Adipocyte (in vitro differentiated cells): ENCODE measurements around the gene CTSE.

Source experiments
- DNase-seq: peaks from one replicate; pipeline ENCODE4 v3.0.0-alpha.2; 2015; ENCODE audit warnings: low read depth
- H3K27me3 ChIP-seq: replicated peaks from 2 replicates; pipeline ENCODE4 v1.7.0; 2013; ENCODE audit warnings: mild to moderate bottlenecking, low read length, moderate library complexity; ENCODE audit not compliant: control insufficient read depth, insufficient read depth
- H3K36me3 ChIP-seq: 2 replicates; pipeline ENCODE4 v1.7.0; 2013; ENCODE audit warnings: low read length, mild to moderate bottlenecking, moderate library complexity; ENCODE audit not compliant: control insufficient read depth, insufficient read depth, severe bottlenecking
- H3K4me1 ChIP-seq: 2 replicates; pipeline ENCODE4 v1.7.0; 2013; ENCODE audit warnings: mild to moderate bottlenecking, low read length, moderate library complexity; ENCODE audit not compliant: control insufficient read depth, insufficient read depth
- H3K4me3 ChIP-seq: 2 replicates; pipeline ENCODE4 v1.7.0; 2013; ENCODE audit warnings: mild to moderate bottlenecking, low read length, moderate library complexity
- H3K9ac ChIP-seq: 2 replicates; pipeline ENCODE4 v1.7.0; 2013; ENCODE audit warnings: mild to moderate bottlenecking, low read length, moderate library complexity
- H3K9me3 ChIP-seq: 2 replicates; pipeline ENCODE4 v1.7.0; 2013; ENCODE audit warnings: mild to moderate bottlenecking, low read length, moderate library complexity; ENCODE audit not compliant: control insufficient read depth

CTSE gene

GRCh38 chr1:206029484-206029883 lies 5.8 kb upstream of the CTSE start:
- H3K36me3 ChIP-seq: no peaks in the 10 kb centered on the region
- H3K9me3 ChIP-seq: peaks cover 5% of the 10 kb centered on the region
- H3K4me3 ChIP-seq: no peak overlapping the region
- H3K27me3 ChIP-seq: peaks cover 1% of the 10 kb centered on the region
- H3K9ac ChIP-seq: no peak overlapping the region
- no peaks in the 10 kb centered on the region for H3K4me1 ChIP-seq
- DNase-seq: no peak

GRCh38 chr1:206025283-206025820 lies 1.7 kb upstream of the CTSE start:
- no peak for DNase-seq
- Histone ChIP-seq H3K36me3 (no peaks in the 10 kb centered on the region), H3K4me1 (no peaks in the 10 kb centered on the region), H3K4me3 (no peak overlapping the region), H3K9ac (no peak overlapping the region), H3K9me3 (no peaks in the 10 kb centered on the region), H3K27me3 (no peaks in the 10 kb centered on the region)

- no peak for DNase-seq
- Histone ChIP-seq H3K4me1 (no peaks in the 10 kb centered on the region), H3K9ac (no peak overlapping the region), H3K27me3 (no peaks in the 10 kb centered on the region), H3K36me3 (no peaks in the 10 kb centered on the region), H3K9me3 (no peaks in the 10 kb centered on the region), H3K4me3 (no peak overlapping the region)
Measured at GRCh38 chr1:206022766-206023165, 929 bp downstream of the CTSE start.

- H3K4me3 ChIP-seq: no peak overlapping the region
- DNase-seq: no peak
- no peaks in the 10 kb centered on the region for H3K27me3 ChIP-seq
- H3K4me1 ChIP-seq: no peaks in the 10 kb centered on the region
- no peaks in the 10 kb centered on the region for H3K9me3 ChIP-seq
- no peak overlapping the region for H3K9ac ChIP-seq
- H3K36me3 ChIP-seq: no peaks in the 10 kb centered on the region
Measured at GRCh38 chr1:206021626-206022365, 1.9 kb downstream of the CTSE start.

- Histone ChIP-seq H3K27me3 (no peaks in the 10 kb centered on the region), H3K36me3 (no peaks in the 10 kb centered on the region)
- no peak for DNase-seq
Measured at GRCh38 chr1:206021008-206021625, 2.6 kb downstream of the CTSE start.

GRCh38 chr1:206020393-206021007 lies 3.2 kb downstream of the CTSE start:
- Histone ChIP-seq H3K9ac (no peak overlapping the region), H3K27me3 (no peaks in the 10 kb centered on the region), H3K36me3 (no peaks in the 10 kb centered on the region), H3K4me1 (no peaks in the 10 kb centered on the region), H3K9me3 (no peaks in the 10 kb centered on the region), H3K4me3 (no peak overlapping the region)
- DNase-seq: no peak

More at GRCh38 chr1:206021008-206021625, 2.6 kb downstream of the CTSE start:
- Histone ChIP-seq H3K4me1 (no peaks in the 10 kb centered on the region), H3K9me3 (no peaks in the 10 kb centered on the region), H3K9ac (no peak overlapping the region), H3K4me3 (no peak overlapping the region)

GRCh38 chr1:206015071-206015470 lies 8.6 kb downstream of the CTSE start:
- no peak for DNase-seq
- Histone ChIP-seq H3K4me1 (no peaks in the 10 kb centered on the region), H3K27me3 (no peaks in the 10 kb centered on the region), H3K36me3 (no peaks in the 10 kb centered on the region), H3K4me3 (no peak overlapping the region), H3K9me3 (no peaks in the 10 kb centered on the region), H3K9ac (no peak overlapping the region)

GRCh38 chr1:206014601-206015000 lies 9.1 kb downstream of the CTSE start:
- Histone ChIP-seq H3K4me3 (no peak overlapping the region), H3K9ac (no peak overlapping the region), H3K27me3 (no peaks in the 10 kb centered on the region), H3K9me3 (no peaks in the 10 kb centered on the region), H3K4me1 (no peaks in the 10 kb centered on the region), H3K36me3 (no peaks in the 10 kb centered on the region)
- DNase-seq: no peak

GRCh38 chr1:206013026-206013795 lies 10.5 kb downstream of the CTSE start:
- Histone ChIP-seq H3K4me3 (no peak overlapping the region), H3K4me1 (no peaks in the 10 kb centered on the region), H3K9me3 (no peaks in the 10 kb centered on the region), H3K36me3 (no peaks in the 10 kb centered on the region), H3K9ac (no peak overlapping the region), H3K27me3 (no peaks in the 10 kb centered on the region)
- no peak for DNase-seq

- no peak overlapping the region for H3K9ac ChIP-seq
- no peaks in the 10 kb centered on the region for H3K9me3 ChIP-seq
- no peak for DNase-seq
- H3K4me3 ChIP-seq: no peak overlapping the region
- no peaks in the 10 kb centered on the region for H3K27me3 ChIP-seq
- H3K36me3 ChIP-seq: no peaks in the 10 kb centered on the region
- H3K4me1 ChIP-seq: no peaks in the 10 kb centered on the region
Measured at GRCh38 chr1:206012086-206012859, 11.4 kb downstream of the CTSE start.
